LNCAP (cell line): ENCODE results near the gene GRAP2.

Experiments
- CTCF ChIP-seq: fragments of 450-650 bp; IDR thresholded peaks from 2 replicates; pipeline ENCODE4 v1.5.1; 2017; ENCODE audit warnings: mild to moderate bottlenecking

Gene GRAP2

GRCh38 chr22:39872548-39872947 lies 28.3 kb upstream of the GRAP2 start:
- TF ChIP-seq CTCF, result no peak

- no peak for TF ChIP-seq CTCF
Measured at GRCh38 chr22:39873965-39874364, 26.9 kb upstream of the GRAP2 start.

GRCh38 chr22:39877079-39877845 lies 23.6 kb upstream of the GRAP2 start:
- TF ChIP-seq CTCF, result no peak

GRCh38 chr22:39880722-39881121 lies 20.2 kb upstream of the GRAP2 start:
- TF ChIP-seq CTCF, result no peak

- no peak for TF ChIP-seq CTCF
Measured at GRCh38 chr22:39883057-39883456, 17.8 kb upstream of the GRAP2 start.

GRCh38 chr22:39893526-39893925 lies 7.4 kb upstream of the GRAP2 start, which contains the start of gene ENTHD1:
ENTHD1 (minus strand) TSS chr22:39893760; CDS start chr22:39887748, 6,012 bp downstream.
- no peak for TF ChIP-seq CTCF

GRCh38 chr22:39894554-39895092 lies 6.3 kb upstream of the GRAP2 start:
- TF ChIP-seq CTCF, result no peak
